Hippocampal formation (tissue), 2 donors: ENCODE measurements around the gene TNPO1.
"Not testable (repeated sequence)": the region's sequence is repeated elsewhere in the genome, so short reads cannot be mapped to it uniquely, and the experiment has no call there.

Experiments used
- DNase-seq, 2 donors: peaks; one replicate each; lab custom pipeline; 2025; lab: John Stamatoyannopoulos, UW

TNPO1 gene

GRCh38 chr5:72854419-72854818 is 38.0 kb downstream of the TNPO1 start:
- DNase-seq, result no peak

- no peak for DNase-seq
Measured at GRCh38 chr5:72855821-72856220, 39.4 kb downstream of the TNPO1 start.

GRCh38 chr5:72857396-72857795 is 40.9 kb downstream of the TNPO1 start:
- DNase-seq, result no peak

- DNase-seq, result no peak
Measured at GRCh38 chr5:72859127-72859526, 42.7 kb downstream of the TNPO1 start.

GRCh38 chr5:72860499-72860898 is 44.0 kb downstream of the TNPO1 start:
- DNase-seq, result no peak

- no peak for DNase-seq
Measured at GRCh38 chr5:72871366-72872024, 55.0 kb downstream of the TNPO1 start.

- no peak for DNase-seq
Measured at GRCh38 chr5:72878854-72879253, 62.4 kb downstream of the TNPO1 start.

GRCh38 chr5:72882989-72883388 is 66.5 kb downstream of the TNPO1 start:
- no peak for DNase-seq

GRCh38 chr5:72883850-72884249 is 67.4 kb downstream of the TNPO1 start:
- DNase-seq, result no peak

GRCh38 chr5:72884892-72885291 is 68.4 kb downstream of the TNPO1 start:
- no peak for DNase-seq

- DNase-seq, result no peak
Measured at GRCh38 chr5:72885824-72886223, 69.4 kb downstream of the TNPO1 start.

GRCh38 chr5:72888595-72888994 is 72.1 kb downstream of the TNPO1 start:
- no peak for DNase-seq

GRCh38 chr5:72889324-72889723 is 72.9 kb downstream of the TNPO1 start:
- no peak for DNase-seq

GRCh38 chr5:72892846-72893245 is 76.4 kb downstream of the TNPO1 start:
- no peak for DNase-seq

GRCh38 chr5:72895758-72896157 is 79.3 kb downstream of the TNPO1 start:
- DNase-seq, result no peak

GRCh38 chr5:72906806-72907205 is 90.3 kb downstream of the TNPO1 start:
- DNase-seq, result no peak

- no peak for DNase-seq
Measured at GRCh38 chr5:72908664-72909063, 92.2 kb downstream of the TNPO1 start.

- DNase-seq, result no peak
Measured at GRCh38 chr5:72917371-72917776, 100.9 kb downstream of the TNPO1 start.

GRCh38 chr5:72920690-72921502 is 104.4 kb downstream of the TNPO1 start:
- no peak for DNase-seq

- DNase-seq, result no peak
Measured at GRCh38 chr5:72921886-72922285, 105.4 kb downstream of the TNPO1 start.

GRCh38 chr5:72922422-72922821 is 106.0 kb downstream of the TNPO1 start:
- DNase-seq, result no peak

- DNase-seq, result no peak
Measured at GRCh38 chr5:72925336-72926010, 109.0 kb downstream of the TNPO1 start.

GRCh38 chr5:72932686-72933085 is 116.2 kb downstream of the TNPO1 start:
- DNase-seq, result not testable (repeated sequence)
